Measurements from ENCODE around the gene ATL3.
"Not testable (repeated sequence)": the region's sequence is repeated elsewhere in the genome, so short reads cannot be mapped to it uniquely, and the experiment has no call there.

The ATL3 gene

GRCh38 chr11:63622323-63622722 is 48.9 kb downstream of the ATL3 start:
- no peak overlapping the region for H3K27ac ChIP-seq (ENCODE audit: insufficient read depth, low read length, poor library complexity, severe bottlenecking)
- DNase-seq, result no peak
- H3K4me1 ChIP-seq (ENCODE audit: control insufficient read depth, insufficient read depth, low read length, poor library complexity, severe bottlenecking), result no peaks in the 10 kb centered on the region
- H3K9me3 ChIP-seq (ENCODE audit: control insufficient read depth, low read length), result no peaks in the 10 kb centered on the region
- no peaks in the 10 kb centered on the region for H3K27me3 ChIP-seq (replicated peaks; ENCODE audit: control insufficient read depth, insufficient read depth, low read length, poor library complexity, severe bottlenecking)
- H3K4me3 ChIP-seq (ENCODE audit: insufficient read depth, low read depth, low read length, poor library complexity, severe bottlenecking), result no peak overlapping the region
- no peaks in the 10 kb centered on the region for H3K36me3 ChIP-seq (ENCODE audit: control insufficient read depth, insufficient read depth, low read length)

DNA sequence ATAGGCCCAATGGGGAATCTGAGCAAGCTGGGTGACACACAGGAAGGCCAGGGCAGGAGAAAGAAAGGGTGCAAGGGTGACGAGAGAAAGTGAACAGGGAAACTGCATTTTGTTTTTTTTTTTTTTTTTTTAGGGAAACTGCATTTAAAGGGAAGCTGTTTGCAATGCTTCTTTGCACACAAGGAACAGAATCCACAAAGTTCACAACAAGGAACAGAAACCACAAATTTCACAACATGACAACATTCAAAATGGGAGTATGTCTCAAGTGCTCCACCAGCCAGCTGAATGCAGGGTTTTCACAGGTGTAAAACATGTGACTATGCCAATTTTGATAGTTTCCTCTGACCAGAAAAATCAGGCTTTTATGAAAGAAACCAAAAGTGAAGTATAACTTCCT is 50.1 kb downstream of the ATL3 start:
- no peak for DNase-seq
- Histone ChIP-seq H3K27me3 (replicated peaks; ENCODE audit: control insufficient read depth, insufficient read depth, low read length, poor library complexity, severe bottlenecking) (no peaks in the 10 kb centered on the region), H3K4me3 (ENCODE audit: insufficient read depth, low read depth, low read length, poor library complexity, severe bottlenecking) (no peak overlapping the region)

GRCh38 chr11:63619967-63620366 is 51.2 kb downstream of the ATL3 start:
- Histone ChIP-seq H3K4me1 (ENCODE audit: control insufficient read depth, insufficient read depth, low read length, poor library complexity, severe bottlenecking) (no peaks in the 10 kb centered on the region), H3K36me3 (ENCODE audit: control insufficient read depth, insufficient read depth, low read length) (no peaks in the 10 kb centered on the region), H3K27ac (ENCODE audit: insufficient read depth, low read length, poor library complexity, severe bottlenecking) (no peak overlapping the region), H3K4me3 (ENCODE audit: insufficient read depth, low read depth, low read length, poor library complexity, severe bottlenecking) (no peak overlapping the region), H3K9me3 (ENCODE audit: control insufficient read depth, low read length) (no peaks in the 10 kb centered on the region), H3K27me3 (replicated peaks; ENCODE audit: control insufficient read depth, insufficient read depth, low read length, poor library complexity, severe bottlenecking) (no peaks in the 10 kb centered on the region)
- no peak for DNase-seq

More for the DNA sequence above, 50.1 kb downstream of the ATL3 start:
- Histone ChIP-seq H3K27ac (ENCODE audit: insufficient read depth, low read length, poor library complexity, severe bottlenecking) (no peak overlapping the region), H3K36me3 (ENCODE audit: control insufficient read depth, insufficient read depth, low read length) (no peaks in the 10 kb centered on the region), H3K4me1 (ENCODE audit: control insufficient read depth, insufficient read depth, low read length, poor library complexity, severe bottlenecking) (no peaks in the 10 kb centered on the region), H3K9me3 (ENCODE audit: control insufficient read depth, low read length) (no peaks in the 10 kb centered on the region)

DNA sequence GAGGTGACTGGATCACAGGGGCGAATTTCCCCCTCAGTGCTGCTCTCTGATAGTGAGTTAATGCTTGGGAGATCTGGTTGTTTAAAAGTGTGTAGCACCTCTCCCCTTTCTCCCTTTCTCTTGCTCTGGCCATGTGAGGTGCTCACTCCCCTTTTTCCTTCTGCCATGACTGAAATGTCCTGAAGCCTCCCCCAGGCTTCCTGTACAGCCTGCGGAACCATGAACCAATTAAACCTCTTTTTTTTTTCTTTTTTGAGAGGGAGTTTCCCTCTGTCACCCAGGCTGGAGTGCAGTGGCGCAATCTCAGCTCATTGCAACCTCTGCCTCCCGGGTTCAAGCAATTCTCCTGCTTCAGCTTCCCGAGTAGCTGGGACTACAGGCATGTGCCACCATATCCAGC is 53.5 kb downstream of the ATL3 start:
- H3K4me1 ChIP-seq (ENCODE audit: control insufficient read depth, insufficient read depth, low read length, poor library complexity, severe bottlenecking); H3K4me3 ChIP-seq (ENCODE audit: insufficient read depth, low read depth, low read length, poor library complexity, severe bottlenecking); DNase-seq; H3K9me3 ChIP-seq (ENCODE audit: control insufficient read depth, low read length); H3K27me3 ChIP-seq (replicated peaks; ENCODE audit: control insufficient read depth, insufficient read depth, low read length, poor library complexity, severe bottlenecking); H3K27ac ChIP-seq (ENCODE audit: insufficient read depth, low read length, poor library complexity, severe bottlenecking); H3K36me3 ChIP-seq (ENCODE audit: control insufficient read depth, insufficient read depth, low read length): not testable (repeated sequence)

DNA sequence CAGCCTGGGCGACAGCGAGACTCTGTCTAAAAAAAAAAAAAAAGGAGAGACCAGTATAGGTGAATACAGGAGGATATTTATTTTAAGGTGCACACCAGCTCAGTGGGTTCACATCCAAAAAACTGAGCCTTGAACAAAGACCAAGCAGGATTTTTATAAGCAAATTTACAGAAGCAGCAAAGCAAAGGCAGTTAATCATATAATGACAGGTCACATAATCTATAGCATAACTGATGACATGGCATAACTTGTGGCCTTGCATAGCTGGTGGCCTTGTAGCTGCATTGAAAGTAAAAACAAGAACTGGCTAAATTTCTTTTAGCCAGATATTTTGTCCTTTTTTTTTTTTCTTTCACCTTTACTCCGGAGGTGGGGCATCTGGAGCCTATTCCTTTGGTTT is 54.2 kb downstream of the ATL3 start:
- Histone ChIP-seq H3K36me3 (ENCODE audit: control insufficient read depth, insufficient read depth, low read length) (no peaks in the 10 kb centered on the region), H3K9me3 (ENCODE audit: control insufficient read depth, low read length) (no peaks in the 10 kb centered on the region), H3K27me3 (replicated peaks; ENCODE audit: control insufficient read depth, insufficient read depth, low read length, poor library complexity, severe bottlenecking) (no peaks in the 10 kb centered on the region), H3K27ac (ENCODE audit: insufficient read depth, low read length, poor library complexity, severe bottlenecking) (no peak overlapping the region), H3K4me1 (ENCODE audit: control insufficient read depth, insufficient read depth, low read length, poor library complexity, severe bottlenecking) (peaks cover 3% of the 10 kb centered on the region), H3K4me3 (ENCODE audit: insufficient read depth, low read depth, low read length, poor library complexity, severe bottlenecking) (no peak overlapping the region)
- DNase-seq, result no peak

GRCh38 chr11:63614136-63614671 is 57.0 kb downstream of the ATL3 start, which contains the start of gene PLAAT3:
TSS of gene PLAAT3 (minus strand) at chr11:63614433. CDS start at chr11:63614014, 419 bp downstream.
- peaks cover 3% of the 10 kb centered on the region for H3K4me1 ChIP-seq (ENCODE audit: control insufficient read depth, insufficient read depth, low read length, poor library complexity, severe bottlenecking)
- peak within 1 kb of the TSS; percentile 23 for H3K27ac ChIP-seq (ENCODE audit: insufficient read depth, low read length, poor library complexity, severe bottlenecking)
- no peaks in the 10 kb centered on the region for H3K36me3 ChIP-seq (ENCODE audit: control insufficient read depth, insufficient read depth, low read length)
- DNase-seq, result peak; percentile 4 to 17 (median 11)
- no peaks in the 10 kb centered on the region for H3K9me3 ChIP-seq (ENCODE audit: control insufficient read depth, low read length)
- H3K4me3 ChIP-seq (ENCODE audit: insufficient read depth, low read depth, low read length, poor library complexity, severe bottlenecking), result peak within 1 kb of the TSS; percentile 68
- no peaks in the 10 kb centered on the region for H3K27me3 ChIP-seq (replicated peaks; ENCODE audit: control insufficient read depth, insufficient read depth, low read length, poor library complexity, severe bottlenecking)

GRCh38 chr11:63613517-63614135 is 57.5 kb downstream of the ATL3 start:
- Histone ChIP-seq H3K27me3 (replicated peaks; ENCODE audit: control insufficient read depth, insufficient read depth, low read length, poor library complexity, severe bottlenecking) (no peaks in the 10 kb centered on the region), H3K36me3 (ENCODE audit: control insufficient read depth, insufficient read depth, low read length) (no peaks in the 10 kb centered on the region), H3K27ac (ENCODE audit: insufficient read depth, low read length, poor library complexity, severe bottlenecking) (no peak overlapping the region), H3K4me1 (ENCODE audit: control insufficient read depth, insufficient read depth, low read length, poor library complexity, severe bottlenecking) (peaks cover 3% of the 10 kb centered on the region), H3K4me3 (ENCODE audit: insufficient read depth, low read depth, low read length, poor library complexity, severe bottlenecking) (peak overlapping the region; percentile 68), H3K9me3 (ENCODE audit: control insufficient read depth, low read length) (no peaks in the 10 kb centered on the region)
- DNase-seq, result peak; percentile 5 to 15 (median 10)

- no peak for DNase-seq
- no peak overlapping the region for H3K4me3 ChIP-seq (ENCODE audit: insufficient read depth, low read depth, low read length, poor library complexity, severe bottlenecking)
- no peaks in the 10 kb centered on the region for H3K9me3 ChIP-seq (ENCODE audit: control insufficient read depth, low read length)
- no peaks in the 10 kb centered on the region for H3K36me3 ChIP-seq (ENCODE audit: control insufficient read depth, insufficient read depth, low read length)
- no peaks in the 10 kb centered on the region for H3K27me3 ChIP-seq (replicated peaks; ENCODE audit: control insufficient read depth, insufficient read depth, low read length, poor library complexity, severe bottlenecking)
- peaks cover 3% of the 10 kb centered on the region for H3K4me1 ChIP-seq (ENCODE audit: control insufficient read depth, insufficient read depth, low read length, poor library complexity, severe bottlenecking)
- H3K27ac ChIP-seq (ENCODE audit: insufficient read depth, low read length, poor library complexity, severe bottlenecking), result no peak overlapping the region
Observed at GRCh38 chr11:63612181-63612580, 59.0 kb downstream of the ATL3 start.

DNA sequence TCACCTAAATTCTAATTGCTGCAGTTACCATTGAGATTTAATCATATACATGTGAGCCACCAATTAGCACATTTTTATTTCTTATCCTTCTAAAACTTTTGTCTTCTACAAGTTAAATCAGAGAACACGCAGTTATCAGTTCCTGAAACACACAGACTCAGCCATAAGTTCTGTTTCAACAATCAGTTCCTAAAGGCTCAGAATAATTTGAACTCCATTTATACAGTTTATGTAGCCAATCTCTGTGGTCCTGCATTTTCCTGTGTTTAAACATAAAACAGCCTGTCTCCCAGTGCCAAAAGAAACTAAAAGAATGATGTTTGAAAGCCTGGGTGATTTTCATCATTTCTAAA is 59.8 kb downstream of the ATL3 start:
- Histone ChIP-seq H3K27ac (ENCODE audit: insufficient read depth, low read length, poor library complexity, severe bottlenecking) (no peak overlapping the region), H3K9me3 (ENCODE audit: control insufficient read depth, low read length) (no peaks in the 10 kb centered on the region), H3K27me3 (replicated peaks; ENCODE audit: control insufficient read depth, insufficient read depth, low read length, poor library complexity, severe bottlenecking) (no peaks in the 10 kb centered on the region), H3K4me3 (ENCODE audit: insufficient read depth, low read depth, low read length, poor library complexity, severe bottlenecking) (no peak overlapping the region), H3K36me3 (ENCODE audit: control insufficient read depth, insufficient read depth, low read length) (no peaks in the 10 kb centered on the region), H3K4me1 (ENCODE audit: control insufficient read depth, insufficient read depth, low read length, poor library complexity, severe bottlenecking) (peaks cover 3% of the 10 kb centered on the region)
- DNase-seq, result no peak

DNA sequence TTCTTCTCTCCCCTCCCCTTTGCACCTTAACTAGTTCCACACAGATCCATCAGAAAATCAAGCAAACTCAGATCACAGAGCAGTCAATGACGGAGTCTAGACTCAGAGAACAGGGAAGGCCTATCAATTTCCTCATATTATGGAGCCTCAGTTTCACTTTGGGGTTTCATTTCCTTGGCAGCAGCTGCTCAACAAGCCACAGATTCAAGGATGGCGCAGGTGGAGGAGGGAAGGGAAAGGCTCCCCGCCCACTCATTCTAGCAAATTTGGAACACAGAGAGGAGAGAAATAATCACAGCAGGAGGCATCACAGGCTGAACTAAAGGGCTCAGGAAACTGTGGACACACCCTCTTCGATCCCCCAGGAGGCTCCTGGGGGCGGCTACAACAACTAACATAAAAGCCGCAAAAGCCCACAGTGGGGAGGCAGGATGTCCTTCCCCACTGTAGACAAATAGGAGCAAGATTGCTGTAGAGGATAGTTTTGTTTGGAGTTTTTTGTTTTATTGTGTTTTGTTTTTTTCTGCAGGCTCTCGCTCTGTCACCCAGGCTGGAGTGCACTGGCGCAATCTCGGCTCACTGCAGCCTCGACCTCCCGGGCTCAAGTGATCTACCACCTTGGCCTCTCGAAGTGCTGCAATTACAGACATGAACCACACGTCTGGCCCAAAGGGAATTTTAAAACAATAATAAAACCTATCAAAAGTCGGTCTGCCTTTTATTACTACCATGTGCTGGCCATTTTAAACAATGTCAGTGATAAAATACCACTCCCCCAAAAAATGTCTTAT is 60.4 kb downstream of the ATL3 start:
- Histone ChIP-seq H3K27ac (ENCODE audit: insufficient read depth, low read length, poor library complexity, severe bottlenecking) (no peak overlapping the region), H3K4me1 (ENCODE audit: control insufficient read depth, insufficient read depth, low read length, poor library complexity, severe bottlenecking) (peaks cover 3% of the 10 kb centered on the region), H3K4me3 (ENCODE audit: insufficient read depth, low read depth, low read length, poor library complexity, severe bottlenecking) (no peak overlapping the region), H3K36me3 (ENCODE audit: control insufficient read depth, insufficient read depth, low read length) (no peaks in the 10 kb centered on the region), H3K9me3 (ENCODE audit: control insufficient read depth, low read length) (no peaks in the 10 kb centered on the region), H3K27me3 (replicated peaks; ENCODE audit: control insufficient read depth, insufficient read depth, low read length, poor library complexity, severe bottlenecking) (no peaks in the 10 kb centered on the region)
- no peak for DNase-seq

All from effector memory CD4-positive, alpha-beta T cell (primary cell).